ENCODE measurements around the gene NHEJ1.

DNA sequence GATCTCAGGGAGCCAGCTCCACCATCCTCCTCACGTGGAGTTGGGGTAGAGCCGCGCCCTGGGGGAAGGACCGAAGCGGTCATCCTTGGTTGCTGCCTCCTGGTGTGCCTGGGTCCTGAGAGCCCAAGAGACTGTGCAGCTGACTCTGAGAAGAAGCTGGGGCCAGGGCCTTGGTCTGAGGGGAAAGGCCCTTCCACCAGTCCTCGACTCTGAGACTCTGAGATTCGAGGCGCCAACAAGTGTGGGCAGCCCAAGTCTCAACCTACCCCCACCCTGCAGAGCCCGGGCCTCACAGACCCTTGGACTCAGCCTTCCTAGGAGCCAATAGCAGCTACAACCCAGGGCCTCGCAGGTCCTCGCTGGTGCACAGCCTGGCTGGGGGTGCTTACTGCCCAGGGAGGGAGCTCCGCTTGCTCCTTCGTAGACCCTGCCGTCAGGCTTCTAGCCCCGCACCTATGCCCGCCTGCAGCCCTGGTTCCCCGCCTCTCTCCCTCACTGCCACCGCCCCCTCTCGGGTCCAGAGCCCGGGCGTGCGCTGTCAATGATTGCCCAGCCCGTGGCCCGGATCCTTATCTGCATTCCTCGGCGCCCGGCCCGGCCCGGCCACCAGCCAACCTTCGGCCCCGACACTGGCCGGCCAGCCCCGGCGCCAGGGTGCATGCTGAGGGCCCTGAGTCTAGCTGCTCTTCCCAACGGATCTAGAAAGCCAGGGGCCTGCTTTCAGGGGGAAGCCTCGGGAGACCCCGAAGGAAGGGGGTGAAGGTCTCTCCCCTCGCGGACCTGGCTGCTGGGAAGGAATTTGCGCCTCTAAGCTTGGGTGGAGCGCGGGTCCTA is 101.9 kb downstream of the NHEJ1 start:
- TF ChIP-seq, protein P1, sequence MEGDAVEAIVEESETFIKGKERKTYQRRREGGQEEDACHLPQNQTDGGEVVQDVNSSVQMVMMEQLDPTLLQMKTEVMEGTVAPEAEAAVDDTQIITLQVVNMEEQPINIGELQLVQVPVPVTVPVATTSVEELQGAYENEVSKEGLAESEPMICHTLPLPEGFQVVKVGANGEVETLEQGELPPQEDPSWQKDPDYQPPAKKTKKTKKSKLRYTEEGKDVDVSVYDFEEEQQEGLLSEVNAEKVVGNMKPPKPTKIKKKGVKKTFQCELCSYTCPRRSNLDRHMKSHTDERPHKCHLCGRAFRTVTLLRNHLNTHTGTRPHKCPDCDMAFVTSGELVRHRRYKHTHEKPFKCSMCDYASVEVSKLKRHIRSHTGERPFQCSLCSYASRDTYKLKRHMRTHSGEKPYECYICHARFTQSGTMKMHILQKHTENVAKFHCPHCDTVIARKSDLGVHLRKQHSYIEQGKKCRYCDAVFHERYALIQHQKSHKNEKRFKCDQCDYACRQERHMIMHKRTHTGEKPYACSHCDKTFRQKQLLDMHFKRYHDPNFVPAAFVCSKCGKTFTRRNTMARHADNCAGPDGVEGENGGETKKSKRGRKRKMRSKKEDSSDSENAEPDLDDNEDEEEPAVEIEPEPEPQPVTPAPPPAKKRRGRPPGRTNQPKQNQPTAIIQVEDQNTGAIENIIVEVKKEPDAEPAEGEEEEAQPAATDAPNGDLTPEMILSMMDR (IDR thresholded peaks at IDR 0.05; ENCODE audit: low read depth, low read length, poor library complexity, severe bottlenecking) = no peak
- no peak for TF ChIP-seq EZH2phosphoT487 (IDR thresholded peaks at IDR 0.05; ENCODE audit: borderline replicate concordance, low read length)

Measured in DOHH2 (cell line).